ENCODE measurements around the gene XRCC6. TPM values are rescaled to one million over a fixed set of nuclear protein-coding genes. Genes with fewer than 3 reads are reported as not detected.

The XRCC6 gene
- total and polyA plus RNA-seq, 5 donors from 2014 or later, result 167 to 484 (median 456) TPM

- Histone ChIP-seq H3K36me3 (ENCODE audit: control insufficient read depth, insufficient read depth, low read length) (peaks cover 3% of the 10 kb centered on the region), H3K9me3 (ENCODE audit: control insufficient read depth in 2 of 2, low read length in 2 of 2) (no peaks in the 10 kb centered on the region), H3K4me3 (ENCODE audit: low read depth, low read length) (peak within 1 kb of the TSS; percentile 94), H3K4me1 (ENCODE audit: control insufficient read depth, insufficient read depth, low read length, poor library complexity, severe bottlenecking) (peaks cover 21% of the 10 kb centered on the region), H3K27ac (ENCODE audit: insufficient read depth, low read length, poor library complexity, severe bottlenecking) (peak within 1 kb of the TSS; percentile 97), H3K27me3 (ENCODE audit: control insufficient read depth, insufficient read depth, low read length) (no peaks in the 10 kb centered on the region)
- DNase-seq (peak; percentile 91 to 96 (median 92)), ATAC-seq (ENCODE audit: low read depth in 2 of 2) (peak; percentile 96 to 97)
- Mint-ChIP-seq H3K4me3 (peak within 1 kb of the TSS; percentile 95 to 98 (median 97)), H3K4me1 (peaks cover 9 to 42% (median 27%) of the 10 kb centered on the region in 4 donors), H3K9me3 (no peaks in the 10 kb centered on the region), H3K36me3 (no peaks in the 10 kb centered on the region), H3K27ac (peak within 1 kb of the TSS; percentile 99), H3K27me3 (no peaks in the 10 kb centered on the region)
These were observed 67.5 kb downstream of the XRCC6 start, which contains the start of gene SNU13 for GRCh38 chr22:41688365-41689211. Gene SNU13, minus strand, starts transcription at chr22:41688867. Its CDS starts 71 bp downstream, at chr22:41688796.

DNA sequence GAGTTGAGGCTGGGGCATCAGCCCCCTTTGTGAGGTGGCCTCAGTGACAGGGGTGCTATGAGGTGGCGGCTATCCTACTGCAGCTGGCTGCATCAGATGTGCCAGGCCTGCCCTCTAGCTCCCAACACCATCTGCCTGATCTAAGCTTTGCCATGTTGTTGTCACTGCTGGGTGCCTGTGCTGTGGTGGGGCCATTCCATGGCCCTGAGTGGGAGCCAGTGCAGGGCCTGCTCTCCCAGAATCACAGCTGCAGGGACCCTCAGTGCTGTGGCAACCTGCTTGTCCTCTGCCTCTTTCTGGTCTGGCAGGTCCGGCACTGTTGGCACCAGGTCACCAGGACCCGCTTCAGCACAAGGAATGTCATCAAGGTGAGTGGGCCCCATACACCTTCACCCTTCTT lies 69.4 kb downstream of the XRCC6 start:
- Histone ChIP-seq H3K9me3 (ENCODE audit: control insufficient read depth in 2 of 2, low read length in 2 of 2) (no peaks in the 10 kb centered on the region), H3K4me3 (ENCODE audit: low read depth, low read length) (no peak overlapping the region), H3K4me1 (ENCODE audit: control insufficient read depth, insufficient read depth, low read length, poor library complexity, severe bottlenecking) (peaks cover 21% of the 10 kb centered on the region), H3K36me3 (ENCODE audit: control insufficient read depth, insufficient read depth, low read length) (peaks cover 9% of the 10 kb centered on the region), H3K27me3 (ENCODE audit: control insufficient read depth, insufficient read depth, low read length) (no peaks in the 10 kb centered on the region), H3K27ac (ENCODE audit: insufficient read depth, low read length, poor library complexity, severe bottlenecking) (peak overlapping the region; percentile 29)
- DNase-seq, result no peak
- peak overlapping the region; percentile 43 to 95 (median 84) for H3K4me3 Mint-ChIP-seq
- no peak for ATAC-seq (ENCODE audit: low read depth in 2 of 2)
- no peaks in the 10 kb centered on the region for H3K9me3 Mint-ChIP-seq
- H3K27ac Mint-ChIP-seq, result peak overlapping the region; percentile 93 to 99 (median 99)
- no peaks in the 10 kb centered on the region for H3K27me3 Mint-ChIP-seq
- H3K4me1 Mint-ChIP-seq, result peaks cover 9 to 37% (median 22%) of the 10 kb centered on the region in 4 donors
- no peaks in the 10 kb centered on the region for H3K36me3 Mint-ChIP-seq

DNA sequence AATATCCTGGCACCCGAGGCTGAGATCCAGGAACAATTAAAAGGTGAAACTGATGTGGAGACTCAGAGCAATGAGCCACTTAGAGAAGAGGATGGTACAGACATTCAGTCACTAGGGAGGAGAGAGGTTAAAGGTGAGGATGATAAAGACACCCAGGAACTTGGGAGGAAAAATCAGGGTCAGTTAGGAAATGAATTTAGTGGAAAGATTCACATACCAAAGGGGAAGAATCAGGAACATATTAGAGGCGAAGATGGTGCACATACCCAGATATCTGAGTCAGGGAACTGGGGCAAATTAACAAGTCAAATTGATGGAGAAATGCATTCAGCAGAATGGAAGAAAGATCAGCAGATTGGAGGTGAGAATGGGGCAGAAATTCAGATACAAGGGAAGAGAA lies 74.1 kb downstream of the XRCC6 start:
- peaks cover 19% of the 10 kb centered on the region for H3K4me1 ChIP-seq (ENCODE audit: control insufficient read depth, insufficient read depth, low read length, poor library complexity, severe bottlenecking)
- peaks cover 9% of the 10 kb centered on the region for H3K36me3 ChIP-seq (ENCODE audit: control insufficient read depth, insufficient read depth, low read length)
- H3K4me1 Mint-ChIP-seq, result peaks cover 10 to 23% (median 14%) of the 10 kb centered on the region in 4 donors
- no peaks in the 10 kb centered on the region for H3K9me3 ChIP-seq (ENCODE audit: control insufficient read depth in 2 of 2, low read length in 2 of 2)
- no peaks in the 10 kb centered on the region for H3K27me3 Mint-ChIP-seq
- peaks cover 0 to 2% (median 0%) of the 10 kb centered on the region in 7 donors for H3K9me3 Mint-ChIP-seq
- no peak for ATAC-seq (ENCODE audit: low read depth in 2 of 2)
- no peak overlapping the region for H3K4me3 ChIP-seq (ENCODE audit: low read depth, low read length)
- no peak overlapping the region for H3K27ac Mint-ChIP-seq
- H3K4me3 Mint-ChIP-seq, result no peak overlapping the region
- no peaks in the 10 kb centered on the region for H3K27me3 ChIP-seq (ENCODE audit: control insufficient read depth, insufficient read depth, low read length)
- no peaks in the 10 kb centered on the region for H3K36me3 Mint-ChIP-seq
- DNase-seq, result no peak
- no peak overlapping the region for H3K27ac ChIP-seq (ENCODE audit: insufficient read depth, low read length, poor library complexity, severe bottlenecking)

DNA sequence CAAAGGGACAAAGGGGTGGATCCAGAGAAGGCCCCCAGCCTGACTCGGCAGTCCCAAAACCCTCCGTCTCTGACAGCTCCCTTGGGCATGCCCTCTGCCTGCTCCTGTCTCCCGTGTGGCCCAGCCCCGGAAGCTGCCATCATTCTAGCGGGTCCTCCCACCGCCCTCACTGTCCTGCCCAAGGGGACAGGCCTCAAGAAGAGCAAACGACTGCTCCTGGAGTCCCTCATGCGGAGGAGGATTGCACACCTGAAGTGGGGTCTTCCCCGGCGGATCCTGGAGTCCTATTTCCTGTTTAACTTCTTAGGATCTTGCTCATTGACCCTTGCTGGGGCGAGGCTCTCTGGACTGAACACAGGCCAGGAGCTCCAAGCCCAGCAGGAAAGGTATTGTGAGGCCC lies 75.6 kb downstream of the XRCC6 start:
- no peak for ATAC-seq (ENCODE audit: low read depth in 2 of 2)

GRCh38 chr22:41697126-41697775 lies 76.2 kb downstream of the XRCC6 start:
- Histone ChIP-seq H3K4me3 (ENCODE audit: low read depth, low read length) (no peak overlapping the region), H3K27me3 (ENCODE audit: control insufficient read depth, insufficient read depth, low read length) (no peaks in the 10 kb centered on the region), H3K36me3 (ENCODE audit: control insufficient read depth, insufficient read depth, low read length) (peaks cover 9% of the 10 kb centered on the region), H3K4me1 (ENCODE audit: control insufficient read depth, insufficient read depth, low read length, poor library complexity, severe bottlenecking) (peaks cover 19% of the 10 kb centered on the region), H3K27ac (ENCODE audit: insufficient read depth, low read length, poor library complexity, severe bottlenecking) (peak overlapping the region; percentile 15), H3K9me3 (ENCODE audit: control insufficient read depth in 2 of 2, low read length in 2 of 2) (no peaks in the 10 kb centered on the region)
- ATAC-seq (ENCODE audit: low read depth in 2 of 2) (peak; percentile 63 to 71), DNase-seq (peak; percentile 83 to 87 (median 84))
- peak overlapping the region; percentile 44 to 85 (median 72) for H3K4me3 Mint-ChIP-seq
- no peaks in the 10 kb centered on the region for H3K27me3 Mint-ChIP-seq
- H3K27ac Mint-ChIP-seq, result peak overlapping the region; percentile 46 to 93 (median 89)
- H3K36me3 Mint-ChIP-seq, result no peaks in the 10 kb centered on the region
- peaks cover 3 to 15% (median 11%) of the 10 kb centered on the region in 4 donors for H3K4me1 Mint-ChIP-seq
- peaks cover 0 to 2% (median 0%) of the 10 kb centered on the region in 7 donors for H3K9me3 Mint-ChIP-seq

More for the DNA sequence above, 75.6 kb downstream of the XRCC6 start:
- peaks cover 9% of the 10 kb centered on the region for H3K36me3 ChIP-seq (ENCODE audit: control insufficient read depth, insufficient read depth, low read length)
- H3K27me3 ChIP-seq (ENCODE audit: control insufficient read depth, insufficient read depth, low read length), result no peaks in the 10 kb centered on the region
- DNase-seq, result no peak
- peak overlapping the region; percentile 15 for H3K27ac ChIP-seq (ENCODE audit: insufficient read depth, low read length, poor library complexity, severe bottlenecking)
- Mint-ChIP-seq H3K4me1 (peaks cover 3 to 15% (median 11%) of the 10 kb centered on the region in 4 donors), H3K9me3 (peaks cover 0 to 2% (median 0%) of the 10 kb centered on the region in 7 donors), H3K36me3 (no peaks in the 10 kb centered on the region), H3K27me3 (no peaks in the 10 kb centered on the region), H3K27ac (peak overlapping the region; percentile 46 to 93 (median 89)), H3K4me3 (peak overlapping the region in 1 of 4 donors; percentile 72)
- H3K4me3 ChIP-seq (ENCODE audit: low read depth, low read length), result no peak overlapping the region
- H3K4me1 ChIP-seq (ENCODE audit: control insufficient read depth, insufficient read depth, low read length, poor library complexity, severe bottlenecking), result peaks cover 19% of the 10 kb centered on the region
- H3K9me3 ChIP-seq (ENCODE audit: control insufficient read depth in 2 of 2, low read length in 2 of 2), result no peaks in the 10 kb centered on the region

DNA sequence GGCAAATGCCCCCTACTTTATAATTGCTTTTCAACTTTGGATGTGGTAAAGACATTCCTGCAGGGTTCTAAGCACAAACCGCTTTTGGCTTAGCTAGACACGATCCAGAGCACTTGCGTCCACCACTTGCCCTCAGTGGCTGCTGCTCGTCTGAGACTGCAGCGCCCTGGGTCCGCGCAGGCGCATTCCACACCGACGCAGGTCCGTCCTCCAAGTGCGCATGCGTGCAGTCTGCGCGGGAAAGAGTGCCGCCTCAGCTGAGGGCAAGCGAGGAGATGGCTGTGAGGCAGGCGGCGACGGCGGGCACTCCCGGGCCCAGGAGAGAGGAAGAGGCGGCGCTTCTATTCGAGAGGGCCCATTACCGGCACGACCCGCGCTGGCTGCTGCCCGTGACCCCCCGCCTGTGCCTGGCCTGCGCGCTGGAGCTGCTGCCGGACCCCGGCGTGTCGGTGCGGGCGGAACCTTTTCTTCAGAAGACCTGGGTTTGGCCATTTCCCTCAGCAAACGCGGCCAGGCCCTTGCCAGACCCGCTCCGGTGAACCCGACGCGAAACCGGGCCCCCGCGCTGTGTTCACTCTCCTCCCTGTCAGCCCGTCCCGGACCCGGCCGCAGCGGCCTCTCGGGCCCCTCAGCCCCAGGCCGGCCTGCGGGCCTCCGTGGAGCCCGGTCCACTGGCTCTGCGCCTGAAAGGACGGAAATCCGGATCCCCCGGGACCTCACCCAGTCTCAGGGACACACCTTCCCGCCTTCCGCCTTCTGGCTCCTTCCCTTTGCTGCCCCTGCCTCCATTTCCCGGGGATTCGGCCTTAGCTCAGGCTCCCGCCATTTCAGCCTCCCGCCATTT lies 78.4 kb downstream of the XRCC6 start, which contains the start of gene MEI1:
Gene MEI1 (plus strand): TSS at position 240 of the 844 bp plus-strand sequence. CDS start 36 bp downstream, at position 276.
- H3K27ac Mint-ChIP-seq, result peak within 1 kb of the TSS; percentile 48 to 95 (median 88)
- DNase-seq, result peak; percentile 82 to 88 (median 86)
- peak; percentile 50 to 63 for ATAC-seq (ENCODE audit: low read depth in 2 of 2)
- peaks cover 12% of the 10 kb centered on the region for H3K27me3 Mint-ChIP-seq
- H3K9me3 ChIP-seq (ENCODE audit: control insufficient read depth in 2 of 2, low read length in 2 of 2), result no peaks in the 10 kb centered on the region
- no peak within 1 kb of the TSS for H3K27ac ChIP-seq (ENCODE audit: insufficient read depth, low read length, poor library complexity, severe bottlenecking)
- H3K4me1 Mint-ChIP-seq, result peaks cover 3 to 15% (median 11%) of the 10 kb centered on the region in 4 donors
- peaks cover 0 to 2% (median 0%) of the 10 kb centered on the region in 7 donors for H3K9me3 Mint-ChIP-seq
- no peaks in the 10 kb centered on the region for H3K27me3 ChIP-seq (ENCODE audit: control insufficient read depth, insufficient read depth, low read length)
- H3K36me3 Mint-ChIP-seq, result no peaks in the 10 kb centered on the region
- H3K4me3 ChIP-seq (ENCODE audit: low read depth, low read length), result peak within 1 kb of the TSS; percentile 57
- peak within 1 kb of the TSS; percentile 79 to 87 (median 86) for H3K4me3 Mint-ChIP-seq
- no peaks in the 10 kb centered on the region for H3K36me3 ChIP-seq (ENCODE audit: control insufficient read depth, insufficient read depth, low read length)
- peaks cover 19% of the 10 kb centered on the region for H3K4me1 ChIP-seq (ENCODE audit: control insufficient read depth, insufficient read depth, low read length, poor library complexity, severe bottlenecking)

DNA sequence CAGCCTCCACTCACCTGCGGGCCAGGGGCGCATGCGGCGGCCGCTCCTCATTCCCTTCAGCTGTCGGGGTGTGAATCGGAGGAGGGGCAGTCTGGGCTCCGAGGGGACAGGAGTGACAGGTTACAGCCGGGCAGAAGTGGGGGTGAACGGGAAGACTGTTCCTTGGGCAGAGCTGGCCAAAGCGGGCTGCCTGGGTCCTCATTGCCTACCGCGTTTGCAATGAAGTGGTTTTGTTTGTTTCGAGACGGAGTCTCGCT lies 78.9 kb downstream of the XRCC6 start:
- no peaks in the 10 kb centered on the region for H3K9me3 ChIP-seq (ENCODE audit: control insufficient read depth in 2 of 2, low read length in 2 of 2)
- H3K4me3 Mint-ChIP-seq, result peak overlapping the region in 1 of 4 donors; percentile 38

More for the DNA sequence above, 78.9 kb downstream of the XRCC6 start:
- Histone ChIP-seq H3K27ac (ENCODE audit: insufficient read depth, low read length, poor library complexity, severe bottlenecking) (no peak overlapping the region), H3K4me1 (ENCODE audit: control insufficient read depth, insufficient read depth, low read length, poor library complexity, severe bottlenecking) (peaks cover 19% of the 10 kb centered on the region), H3K36me3 (ENCODE audit: control insufficient read depth, insufficient read depth, low read length) (no peaks in the 10 kb centered on the region), H3K27me3 (ENCODE audit: control insufficient read depth, insufficient read depth, low read length) (no peaks in the 10 kb centered on the region), H3K4me3 (ENCODE audit: low read depth, low read length) (no peak overlapping the region)
- H3K4me1 Mint-ChIP-seq, result peaks cover 3 to 15% (median 11%) of the 10 kb centered on the region in 4 donors
- no peaks in the 10 kb centered on the region for H3K36me3 Mint-ChIP-seq
- DNase-seq (no peak), ATAC-seq (ENCODE audit: low read depth in 2 of 2) (no peak)
- peaks cover 12% of the 10 kb centered on the region for H3K27me3 Mint-ChIP-seq
- H3K27ac Mint-ChIP-seq, result no peak overlapping the region
- H3K9me3 Mint-ChIP-seq, result peaks cover 0 to 2% (median 0%) of the 10 kb centered on the region in 7 donors
